8988T (cell line): ENCODE data around the gene KRT36.

Experiments used
- DNase-seq: peaks from one replicate; pipeline ENCODE4 v3.0.0; 2011

The KRT36 gene

DNA sequence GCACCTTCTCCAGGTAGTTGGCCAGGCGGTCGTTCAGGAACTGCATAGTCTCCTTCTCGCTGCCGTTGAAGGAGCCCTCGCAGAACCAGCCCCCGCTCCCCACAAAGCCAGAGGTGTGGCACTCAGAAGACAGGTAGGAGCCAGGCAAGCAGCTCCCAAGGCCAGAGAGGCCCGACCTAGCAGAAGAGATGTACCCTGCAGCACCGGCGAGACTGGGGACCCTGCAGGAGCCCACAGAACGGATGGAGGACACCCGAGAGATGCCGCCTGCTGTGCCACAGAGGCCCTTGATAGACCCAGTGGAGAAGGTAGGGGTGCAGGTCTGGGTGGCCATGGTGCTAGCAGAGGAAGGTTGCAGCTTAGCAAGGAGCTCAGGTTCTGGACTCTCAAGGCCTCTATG lies at the start of gene KRT36:
KRT36 (minus strand) TSS at position 380 of the 400 bp plus-strand sequence; CDS start at position 334, 46 bp downstream.
- DNase-seq = no peak

DNA sequence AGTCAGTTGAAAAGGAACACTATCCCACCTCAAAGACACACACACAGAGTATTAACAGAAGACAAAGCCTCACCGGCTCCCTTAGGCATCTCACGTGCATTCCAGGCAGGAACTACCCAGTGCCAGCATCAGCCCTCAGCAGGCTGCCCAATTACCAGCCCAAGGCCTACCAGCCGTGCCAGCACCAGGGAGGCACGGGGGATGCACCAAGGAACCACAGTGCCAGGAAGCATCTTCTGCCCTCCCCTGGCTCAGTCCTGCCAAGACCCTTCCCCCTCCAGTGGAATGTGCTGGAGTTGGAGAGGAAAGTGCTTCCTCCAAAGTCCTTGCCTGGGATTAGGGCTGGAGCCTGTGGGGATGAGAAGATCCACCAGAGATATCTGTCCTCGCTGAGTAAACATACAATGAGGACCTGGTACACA lies 49.4 kb upstream of the KRT36 start:
- no peak for DNase-seq

DNA sequence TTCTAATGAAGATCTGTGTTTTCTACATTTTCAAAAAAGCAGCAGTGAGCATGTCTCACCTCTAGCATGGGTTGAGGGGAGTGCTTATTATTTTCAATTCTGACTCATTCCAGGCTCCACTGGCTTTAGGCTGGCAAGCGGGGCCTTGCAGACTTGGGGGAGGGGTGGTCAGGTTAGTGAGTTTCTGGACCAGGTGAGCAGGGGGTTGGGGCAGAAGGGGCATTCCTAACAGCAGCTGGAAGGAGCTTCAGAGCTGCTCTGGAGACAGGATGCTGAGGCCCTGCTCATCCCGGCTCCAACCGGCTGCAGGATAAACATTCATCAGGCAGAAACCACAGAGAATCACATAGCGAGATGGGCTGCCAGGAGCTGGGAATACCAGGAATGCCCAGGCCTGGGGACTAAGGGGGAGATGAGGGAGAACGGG lies 48.9 kb upstream of the KRT36 start:
- DNase-seq = no peak

DNA sequence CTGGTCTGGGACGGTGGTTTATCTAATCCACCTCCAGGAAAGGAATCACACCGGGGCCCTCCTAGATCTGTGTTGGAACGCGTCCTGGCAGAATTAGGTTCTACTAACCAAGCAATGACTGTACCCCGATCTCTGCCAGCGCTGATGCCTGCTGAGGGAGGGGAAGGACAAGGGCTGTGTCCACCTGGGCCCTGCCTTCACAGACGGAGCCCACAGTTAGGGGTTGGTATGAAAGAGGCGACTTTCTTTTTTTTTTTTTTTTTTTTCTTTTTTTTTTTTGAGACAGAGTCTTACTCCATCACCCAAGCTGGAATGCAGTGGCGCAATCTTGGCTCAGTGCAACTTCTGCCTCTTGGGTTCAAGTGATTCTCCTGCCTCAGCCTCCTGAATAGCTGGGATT lies 48.3 kb upstream of the KRT36 start:
- DNase-seq = no peak

DNA sequence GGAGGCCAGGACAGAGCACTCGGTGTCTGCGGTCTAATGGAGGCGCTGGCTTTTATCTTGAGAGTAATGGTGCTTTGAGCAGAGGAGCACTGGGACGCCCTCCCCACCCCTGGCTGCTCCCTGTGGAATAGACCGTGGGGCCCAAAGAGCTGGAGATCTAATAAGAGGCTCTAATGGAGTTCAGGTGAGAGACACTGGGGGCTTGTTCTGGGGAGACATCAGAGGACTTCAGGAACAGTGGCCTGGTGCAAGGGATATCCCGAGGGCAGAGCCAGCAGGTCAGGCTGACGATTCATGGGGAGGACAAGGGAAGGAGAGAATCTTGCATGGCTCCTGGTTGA lies 47.9 kb upstream of the KRT36 start:
- no peak for DNase-seq

DNA sequence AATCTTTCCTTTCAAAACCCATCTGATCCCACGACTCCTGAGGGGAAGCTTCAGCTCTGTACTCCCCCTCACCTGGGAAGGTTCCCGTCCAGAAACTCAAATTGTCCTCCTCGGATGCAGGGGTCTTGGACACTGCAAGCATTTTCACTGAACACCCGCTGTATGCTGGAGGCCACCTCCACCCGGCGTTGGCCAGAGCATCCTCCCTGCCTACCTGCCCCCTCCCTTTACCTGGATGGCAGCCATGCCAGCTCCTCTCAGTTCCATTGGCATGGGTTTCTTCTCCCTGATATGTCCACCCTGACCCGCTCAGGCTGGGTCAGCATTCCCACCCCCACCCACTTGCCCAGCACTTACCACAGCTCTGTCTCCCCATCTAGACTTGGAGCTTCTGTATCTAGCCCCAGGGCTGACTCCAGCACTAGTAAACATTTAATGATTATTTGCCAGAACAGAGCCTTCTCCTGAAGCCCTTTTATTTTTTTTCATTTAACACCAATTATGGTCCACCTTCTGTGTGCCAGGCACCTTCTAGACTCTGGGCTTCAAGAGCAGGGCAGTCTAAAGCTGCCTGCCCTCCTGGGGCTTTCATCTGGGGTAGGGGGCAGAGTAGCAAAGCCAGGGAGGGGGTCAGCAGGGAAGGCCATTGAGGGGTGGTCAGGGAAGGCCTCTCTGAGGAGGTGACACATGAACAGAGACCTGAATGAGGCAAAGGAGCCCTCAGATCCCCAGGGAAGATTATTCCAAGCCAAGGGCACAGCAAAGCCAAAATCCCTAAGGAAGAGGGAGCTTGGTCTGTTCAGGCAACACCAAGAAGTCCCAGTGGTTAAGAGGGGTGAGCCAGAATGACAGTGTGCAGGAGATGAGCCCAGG lies 47.3 kb upstream of the KRT36 start:
- DNase-seq = no peak

DNA sequence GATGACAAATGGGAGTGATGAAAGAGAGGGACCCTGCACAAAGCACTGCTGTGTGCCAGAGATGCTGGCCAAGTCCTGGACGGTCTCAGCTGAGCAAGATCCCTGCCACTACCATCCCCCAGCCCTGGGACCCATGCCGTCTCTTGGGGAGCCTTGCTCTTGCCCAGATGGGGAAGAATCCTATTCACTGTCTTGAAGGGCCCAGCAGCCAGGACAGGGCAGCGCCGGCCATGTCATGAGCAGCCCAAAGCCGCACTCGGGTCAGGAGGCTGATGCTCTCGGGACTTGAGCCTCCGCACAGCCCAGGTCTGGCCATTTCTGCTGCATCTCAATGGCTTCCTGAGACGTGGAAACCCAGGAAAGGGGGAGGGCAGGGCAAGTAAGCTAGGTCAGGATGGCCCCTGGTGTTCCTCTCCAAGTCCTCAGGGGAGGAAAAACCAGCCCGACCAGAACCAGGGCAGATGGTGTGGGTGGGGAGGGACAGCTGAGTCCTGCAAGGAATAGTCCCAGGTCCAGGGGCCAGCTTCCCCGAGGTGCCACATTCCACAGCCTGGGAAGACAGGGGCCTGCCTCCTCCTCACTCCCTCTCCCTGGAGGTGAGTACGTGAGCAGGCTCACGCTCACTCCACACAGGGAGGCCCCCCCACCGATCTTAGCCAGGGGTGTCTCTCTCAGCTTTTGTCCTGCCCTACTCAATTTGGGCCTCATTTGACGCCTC lies 46.2 kb upstream of the KRT36 start:
- no peak for DNase-seq

DNA sequence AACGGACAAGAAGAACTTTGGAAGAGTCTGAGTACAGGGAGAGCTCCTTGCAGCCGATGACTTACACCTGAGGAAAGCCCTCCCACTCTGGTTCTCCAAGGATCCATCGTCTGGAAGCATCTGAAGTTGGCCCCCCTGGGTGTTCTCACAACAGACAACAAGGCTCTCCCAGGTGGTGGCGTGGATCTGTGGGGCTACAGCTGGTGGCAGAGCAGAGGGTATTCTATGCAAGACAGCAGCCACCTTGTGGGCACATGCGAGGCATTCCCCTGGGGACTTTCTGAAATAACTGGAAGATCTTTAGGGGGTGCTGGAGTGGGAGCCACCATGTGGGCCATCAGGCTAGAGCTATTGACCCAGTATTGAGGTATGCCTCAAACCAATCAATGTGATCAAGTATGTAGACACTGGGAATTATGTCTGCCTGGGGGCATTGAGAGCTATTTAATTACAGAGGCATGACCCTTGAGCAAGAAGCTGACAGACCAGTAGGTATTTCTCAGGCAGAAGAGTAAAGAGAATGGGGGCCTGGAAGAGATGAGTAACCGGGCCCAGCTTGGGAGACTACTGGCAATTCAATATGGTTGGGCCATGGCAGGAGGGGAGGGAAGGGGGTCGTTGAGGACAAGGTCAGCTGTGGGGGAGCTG lies 45.3 kb upstream of the KRT36 start:
- no peak for DNase-seq

DNA sequence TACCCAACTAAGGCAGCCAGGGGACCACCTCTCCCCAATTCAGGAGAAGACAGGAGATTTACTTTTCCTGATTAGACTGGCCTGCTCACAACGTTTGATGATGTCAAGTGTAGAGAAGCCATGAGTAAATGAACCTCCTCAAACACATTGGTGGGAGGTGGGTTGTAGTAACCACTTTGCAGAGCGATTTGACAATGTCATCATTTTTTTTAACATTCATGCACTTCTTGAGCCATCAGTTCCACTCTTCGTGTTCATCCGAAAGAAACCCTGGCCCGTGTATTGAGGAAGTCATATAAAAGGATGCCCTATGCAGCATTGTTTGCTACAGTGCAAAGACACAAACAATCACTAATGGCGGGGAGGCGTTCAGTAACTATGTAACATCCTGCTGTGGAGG lies 43.9 kb upstream of the KRT36 start:
- no peak for DNase-seq

DNA sequence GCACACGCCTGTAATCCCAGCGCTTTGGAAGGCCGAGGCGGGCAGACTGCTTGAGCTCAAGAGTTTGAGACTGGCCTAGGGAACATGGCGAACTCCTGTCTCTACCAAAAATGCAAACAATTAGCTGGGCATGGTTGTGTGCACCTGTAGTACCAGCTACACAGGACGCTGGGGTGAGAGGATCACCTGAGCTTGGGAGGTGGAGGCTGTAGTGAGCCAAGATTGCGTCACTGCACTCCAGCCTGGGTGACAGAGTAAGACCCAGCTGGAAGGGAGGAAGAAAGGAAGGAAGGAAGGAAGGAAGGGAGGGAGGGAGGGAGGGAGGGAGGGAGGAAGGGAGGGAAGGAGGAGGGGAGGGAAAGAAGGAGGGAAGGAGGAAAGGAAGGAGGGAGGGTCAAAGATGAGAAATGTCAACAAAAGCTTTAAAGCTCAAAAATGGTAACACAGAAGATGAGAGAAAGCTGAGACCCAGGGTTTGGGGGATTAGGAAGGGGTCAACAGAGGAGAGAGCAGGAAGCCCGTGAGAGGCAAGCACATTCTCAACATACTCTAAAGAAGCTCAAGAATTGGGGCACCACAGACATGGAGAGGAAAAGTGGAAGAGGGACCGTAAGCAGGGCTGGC lies 43.3 kb upstream of the KRT36 start:
- DNase-seq = no peak

DNA sequence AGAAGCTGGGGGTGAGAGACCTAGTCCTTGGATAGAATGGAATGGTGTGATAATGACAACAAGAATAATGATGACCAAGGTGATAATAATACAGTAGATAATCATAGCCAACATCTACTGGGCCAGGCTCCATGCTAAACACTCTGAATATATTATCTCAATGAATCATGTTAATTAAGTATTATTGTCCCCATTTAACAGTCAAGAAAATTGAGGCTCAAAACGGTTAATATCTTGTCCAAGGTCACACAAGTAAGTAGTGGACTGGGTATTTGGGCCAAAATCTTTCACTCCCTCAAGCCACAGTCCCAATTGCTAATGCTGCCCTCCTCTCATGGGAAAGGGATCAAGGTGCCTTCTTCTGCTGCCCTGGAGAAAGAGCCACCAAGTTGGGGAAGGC lies 42.3 kb upstream of the KRT36 start:
- DNase-seq = no peak

DNA sequence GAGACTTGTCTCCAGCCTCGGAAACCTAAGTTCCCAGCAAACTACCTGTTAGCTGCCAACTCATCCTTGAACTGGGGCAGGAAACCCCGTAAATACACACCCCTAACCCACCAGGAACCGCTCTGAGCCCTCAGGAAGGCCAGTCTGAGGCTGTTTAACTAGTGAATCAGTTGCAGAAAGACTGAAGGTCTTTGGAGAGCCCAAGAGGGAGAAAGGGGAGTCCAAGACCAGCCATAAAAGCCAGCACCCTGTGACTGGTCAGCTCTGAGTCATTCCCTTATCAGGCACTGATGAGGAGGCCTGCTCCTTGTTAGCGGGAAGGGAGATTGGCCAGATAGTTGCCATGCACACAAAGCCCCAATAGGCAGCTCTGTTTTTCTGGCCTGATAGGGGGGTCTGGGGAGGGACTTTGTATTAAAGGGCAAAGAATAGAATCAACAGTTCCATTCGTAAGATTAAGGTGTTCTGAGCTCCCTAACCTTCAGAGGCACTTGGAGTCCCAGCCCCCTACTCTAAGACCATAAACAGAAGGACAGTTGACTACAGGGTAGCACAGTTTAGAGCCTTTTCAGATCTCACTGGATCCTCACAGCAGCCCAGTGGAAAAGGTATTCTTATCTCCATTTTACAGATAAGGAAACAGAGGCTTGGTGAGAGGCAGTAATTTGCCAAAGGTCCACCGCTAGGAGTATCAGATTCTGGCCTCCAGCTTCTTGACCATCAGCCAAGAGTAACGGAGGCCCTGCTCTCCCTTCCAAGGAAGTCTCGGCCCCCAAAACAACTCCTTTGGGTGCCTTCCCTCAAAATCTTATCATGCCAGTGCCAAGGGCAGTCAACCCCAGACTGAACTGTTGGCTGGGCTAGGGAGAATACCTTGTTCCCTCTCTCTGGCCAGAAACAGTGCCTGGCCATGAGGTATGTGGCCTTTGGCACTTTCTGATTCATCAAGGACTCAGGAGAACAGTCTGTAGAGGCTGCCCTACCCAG lies 40.6 kb upstream of the KRT36 start:
- DNase-seq = no peak

DNA sequence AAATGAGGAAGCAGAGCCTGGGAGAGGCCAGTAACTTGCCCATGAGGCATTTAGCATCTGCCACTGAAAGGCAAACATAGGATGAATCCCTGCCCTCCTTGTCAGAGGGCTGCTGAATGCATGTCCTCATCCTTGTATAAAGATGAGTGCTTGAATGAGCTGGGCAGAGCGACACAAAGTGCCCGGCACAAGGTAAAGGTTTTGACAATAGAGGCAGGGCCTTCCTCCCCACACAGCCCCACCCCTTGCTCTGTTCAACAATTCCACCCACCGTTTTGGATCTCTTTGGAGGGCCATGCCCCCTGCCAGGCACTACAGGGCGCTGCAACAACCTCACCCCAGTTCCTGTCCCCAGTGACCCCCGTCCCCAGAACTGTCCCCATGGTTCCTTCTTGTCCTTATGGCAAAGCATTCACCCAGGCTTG lies 39.8 kb upstream of the KRT36 start:
- DNase-seq = no peak

DNA sequence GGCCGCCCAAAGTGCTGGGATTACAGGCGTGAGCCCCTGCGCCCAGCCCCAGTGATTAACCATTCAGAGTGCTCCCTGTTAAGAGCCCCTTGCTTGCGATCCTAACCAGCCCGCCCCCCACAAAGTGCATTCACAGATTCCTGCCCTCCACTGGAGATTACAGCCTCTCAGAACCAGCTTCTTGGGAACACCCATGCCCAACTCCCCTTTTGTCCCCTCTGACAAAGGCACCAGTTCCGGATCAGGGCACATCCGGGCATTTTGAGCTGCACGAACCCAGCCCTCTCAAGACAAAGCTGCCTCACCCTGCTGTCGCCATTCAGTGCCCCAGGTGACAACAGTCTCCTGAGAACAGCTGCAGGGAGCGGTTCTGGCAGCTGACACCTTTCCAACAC lies 39.2 kb upstream of the KRT36 start:
- no peak for DNase-seq

DNA sequence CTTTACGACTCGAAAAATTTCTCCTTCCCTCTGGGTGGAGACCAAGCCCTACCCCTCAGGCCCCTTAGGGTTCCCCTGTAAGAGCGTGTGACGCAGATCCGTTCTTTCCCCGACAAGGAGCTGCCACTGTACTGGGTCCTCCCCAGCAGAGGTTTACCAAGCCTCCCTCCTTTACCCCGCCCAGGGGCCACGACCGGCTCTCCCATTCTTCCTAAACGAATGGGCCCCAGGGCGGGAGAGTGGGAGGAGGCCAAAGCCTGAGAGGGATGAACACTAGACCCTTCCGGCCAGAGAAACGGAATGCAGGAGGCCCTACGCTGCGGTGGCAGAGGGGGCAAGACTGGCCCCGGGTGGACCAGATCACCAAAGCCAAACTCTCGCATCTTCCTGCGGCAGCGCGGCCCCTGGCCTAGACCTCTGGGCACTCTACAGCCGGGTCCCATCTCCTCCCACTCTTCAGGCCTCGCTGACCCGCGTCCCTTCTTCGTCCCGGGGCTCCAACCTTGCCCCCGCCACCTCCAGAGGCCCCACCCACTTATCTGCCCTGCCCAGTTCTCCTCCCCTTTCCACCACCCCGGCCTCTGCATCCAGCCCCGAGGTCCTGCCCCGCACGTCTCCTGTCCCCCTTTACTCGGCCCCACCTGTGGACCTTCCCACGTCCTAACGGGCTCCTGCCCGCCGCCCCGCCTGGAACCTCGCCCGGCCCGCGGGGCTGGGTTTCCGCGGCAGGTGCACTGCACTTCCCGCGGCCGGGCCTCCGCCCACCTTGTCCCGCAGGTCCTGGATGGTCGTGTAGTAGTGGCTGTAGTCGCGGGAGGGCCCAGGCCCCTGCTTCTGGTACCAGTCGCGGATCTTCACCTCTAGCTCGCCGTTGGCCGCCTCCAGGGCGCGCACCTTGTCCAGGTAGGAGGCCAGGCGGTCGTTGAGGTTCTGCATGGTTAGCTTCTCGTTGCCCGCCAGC lies 37.6 kb upstream of the KRT36 start:
- no peak for DNase-seq

DNA sequence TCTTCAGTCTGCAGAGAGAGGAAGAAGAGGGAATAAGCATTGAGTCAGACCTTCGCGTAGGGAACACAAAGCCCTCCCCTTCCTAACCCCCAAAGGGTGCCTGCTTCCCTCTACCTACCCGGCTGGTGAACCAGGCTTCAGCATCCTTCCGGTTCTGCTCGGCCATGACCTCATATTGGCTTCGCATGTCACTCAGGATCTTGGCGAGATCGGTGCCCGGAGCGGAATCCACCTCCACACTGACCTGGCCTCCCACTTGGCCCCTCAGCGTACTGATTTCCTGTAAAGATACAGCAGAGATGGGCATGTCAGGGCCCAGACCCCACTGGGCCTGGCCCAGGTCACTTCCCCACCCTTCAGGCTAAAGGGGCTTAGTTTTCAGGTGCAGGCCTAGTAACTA lies 34.6 kb upstream of the KRT36 start:
- DNase-seq = no peak

DNA sequence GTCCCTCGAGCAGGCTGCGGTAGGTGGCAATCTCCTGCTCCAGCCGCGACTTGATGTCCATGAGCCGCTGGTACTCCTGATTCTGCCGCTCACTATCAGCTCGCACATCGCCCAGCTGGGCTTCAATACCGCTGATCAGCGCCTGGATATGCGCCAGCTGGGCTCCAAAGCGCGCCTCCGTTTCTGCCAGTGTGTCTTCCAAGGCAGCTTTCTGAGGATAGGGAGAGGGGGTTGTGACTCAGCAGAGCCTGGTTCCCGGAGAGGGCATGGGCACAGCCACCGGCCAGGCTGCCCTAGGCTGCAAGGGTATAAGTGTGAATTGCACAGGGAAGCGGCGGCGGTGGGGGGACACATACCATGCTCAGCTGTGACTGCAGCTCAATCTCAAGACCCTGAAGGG lies 34.1 kb upstream of the KRT36 start:
- DNase-seq = no peak

DNA sequence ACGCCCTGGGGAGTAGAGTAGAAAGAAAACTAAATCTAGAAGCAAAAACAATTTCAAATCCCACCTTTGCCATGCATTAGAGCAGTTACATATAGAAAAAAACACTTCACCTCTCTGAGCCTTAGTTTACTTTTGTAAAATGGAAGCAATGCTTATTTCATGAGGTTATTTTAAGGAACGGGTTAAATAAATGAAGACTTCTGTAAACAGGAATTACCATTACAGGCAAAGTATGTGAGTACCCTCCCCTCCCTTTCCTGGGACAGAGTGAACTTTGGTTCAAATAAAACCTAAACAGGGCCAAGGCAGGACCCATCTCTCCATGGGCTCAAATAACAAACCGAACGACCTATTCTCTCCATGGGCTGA lies 33.5 kb upstream of the KRT36 start:
- no peak for DNase-seq

DNA sequence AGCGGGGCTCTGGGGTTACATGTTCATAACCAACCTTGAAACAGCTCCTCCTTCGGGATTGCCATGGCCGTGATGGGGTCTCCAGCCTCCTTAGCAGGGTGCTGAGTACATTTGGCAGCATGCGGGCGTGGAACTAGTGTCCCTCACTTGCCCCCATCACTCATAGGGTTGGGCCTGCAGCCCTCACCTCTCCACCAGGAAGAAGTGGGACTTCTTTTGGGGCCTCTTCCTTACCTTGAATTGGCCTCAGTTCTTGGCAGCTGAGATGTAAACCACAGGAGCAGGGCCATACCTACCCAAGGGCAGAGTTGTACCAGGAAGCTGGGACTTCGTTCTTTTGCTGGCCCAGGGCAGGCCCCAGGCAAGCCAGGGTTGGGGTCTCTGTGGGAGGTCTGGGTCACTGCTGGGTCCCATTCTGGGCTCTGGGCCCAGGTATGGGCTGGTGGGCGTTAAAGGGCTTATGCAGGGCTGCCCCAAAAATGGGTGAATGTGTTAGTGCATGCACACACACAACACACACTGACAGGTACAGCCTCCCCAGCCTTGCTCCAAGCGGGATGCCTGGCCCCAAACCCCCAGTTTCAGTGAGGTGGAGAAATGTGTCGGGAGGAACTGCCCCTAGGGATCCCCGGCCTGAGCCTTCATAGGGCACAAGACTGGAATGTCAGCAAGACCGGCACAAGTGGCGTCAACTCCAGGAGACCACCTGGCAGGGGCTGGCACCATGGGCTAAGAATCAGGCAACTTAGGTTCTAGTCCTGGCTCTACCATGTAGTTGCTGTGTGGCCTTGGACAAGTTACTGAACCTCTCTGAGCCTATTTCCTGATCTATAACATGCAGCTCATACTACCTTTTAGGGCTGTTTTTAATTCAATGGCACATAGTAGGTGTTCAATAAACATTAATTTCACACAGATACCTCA lies 32.9 kb upstream of the KRT36 start:
- no peak for DNase-seq
